Prostate gland (tissue), 2 donors: Measurements from ENCODE around the gene GPR183. TPM values are rescaled to one million over a fixed set of nuclear protein-coding genes. Genes with fewer than 3 reads are reported as not detected.

Experiments used
- DNase-seq: peaks from one replicate; pipeline ENCODE4 v3.0.0-alpha.2; 2019; ENCODE audit warnings: low spot score
- H3K27ac ChIP-seq, 2 donors: fragments of 200-600 bp; sonication (generic); 2 replicates each; pipeline ENCODE4 v1.5.1; 2017 to 2019
- H3K27me3 ChIP-seq: fragments of 200-600 bp; sonication (generic); replicated peaks from 2 replicates; pipeline ENCODE4 v1.5.1; 2019; ENCODE audit not compliant: insufficient read depth
- H3K36me3 ChIP-seq, 2 donors: fragments of 200-600 bp; sonication (generic); 1 replicate in 1 of 2; 2 replicates in 1 of 2; pipeline versions ENCODE4 v1.5.1 to v1.8.1; 2017 to 2019
- H3K4me1 ChIP-seq: fragments of 200-600 bp; sonication (generic); replicated peaks from 2 replicates; pipeline ENCODE4 v1.5.1; 2019
- H3K4me3 ChIP-seq, 2 donors: fragments of 200-600 bp; sonication (generic); 2 replicates each; pipeline ENCODE4 v1.5.1; 2017 to 2019
- H3K9me3 ChIP-seq: fragments of 200-600 bp; sonication (generic); 2 replicates; pipeline ENCODE4 v1.5.1; 2017
- CTCF ChIP-seq, 4 experiments: fragments of 200-600 bp in 2 of 4; fragments of 450-650 bp in 2 of 4; sonication (generic) in 2 of 4; IDR thresholded peaks; 1 replicate in 3 of 4; 2 replicates in 1 of 4; pipeline ENCODE4 v1.5.1; 2016 to 2019; ENCODE audit warnings: antibody characterized with exemption in 4 of 4, mild to moderate bottlenecking in 2 of 4, moderate library complexity in 2 of 4
- POLR2A ChIP-seq: fragments of 450-650 bp; IDR thresholded peaks from one replicate; pipeline ENCODE4 v1.6.1; 2016; ENCODE audit warnings: antibody characterized with exemption, mild to moderate bottlenecking
- POLR2AphosphoS5 ChIP-seq: sonication (generic); formaldehyde crosslinking; IDR thresholded peaks from one replicate; pipeline ENCODE4 v1.6.1; 2017; ENCODE audit warnings: antibody characterized with exemption
- WGBS: methylation state at CpG from one replicate; pipeline ENCODE4 v1.1.5; 2018; 5-methylcytosine and 5-hydroxymethylcytosine counted together
- intact Hi-C: fragments of 100-400 bp; cut with DNase I; formaldehyde crosslinking; loops from one replicate; pipeline ENCODE4 v1.14.2; 2022
- total RNA-seq, 2 donors: library from RNA; depleted of rRNA; stranded (reverse); fragments of >200 nt; gene quantifications; one replicate each; pipeline ENCODE4 v1.1.0, GENCODE V29; 2016

Gene GPR183
- total RNA-seq, 2 donors from 2014 or later: 2.6 to 3.8 TPM

DNA sequence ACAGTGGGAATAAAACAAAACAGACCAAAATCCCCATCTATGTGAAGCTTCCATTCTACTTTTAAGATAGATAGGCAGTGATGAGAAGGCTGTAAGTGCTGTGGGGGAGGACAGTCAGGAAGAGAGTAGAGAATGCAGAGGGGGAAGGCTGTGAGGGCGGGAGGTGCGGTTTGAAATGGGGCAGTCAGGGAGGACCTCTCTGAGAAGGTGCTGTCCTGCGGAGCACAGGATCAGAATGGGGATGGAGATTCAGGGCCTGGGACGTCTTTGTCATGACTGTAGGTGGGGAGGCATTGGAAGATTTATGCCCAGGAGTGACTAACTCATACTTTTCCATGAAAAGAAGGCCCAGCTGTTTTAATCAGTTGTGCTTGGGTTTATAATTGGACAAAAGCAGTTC, 3.9 kb upstream of the GPR183 start:
- Histone ChIP-seq H3K27ac (no peak overlapping the region), H3K36me3 (no peaks in the 10 kb centered on the region), H3K9me3 (no peaks in the 10 kb centered on the region), H3K27me3 (no peaks in the 10 kb centered on the region), H3K4me1 (no peaks in the 10 kb centered on the region), H3K4me3 (no peak overlapping the region)
- no peak for TF ChIP-seq POLR2A
- TF ChIP-seq CTCF (IDR thresholded peaks at IDR 0.05): no peak
- TF ChIP-seq POLR2AphosphoS5: no peak
- DNase-seq: no peak
- intact Hi-C loops: no loop called here
- WGBS: 88% methylated on average over 4 of the region's 4 CpGs

DNA sequence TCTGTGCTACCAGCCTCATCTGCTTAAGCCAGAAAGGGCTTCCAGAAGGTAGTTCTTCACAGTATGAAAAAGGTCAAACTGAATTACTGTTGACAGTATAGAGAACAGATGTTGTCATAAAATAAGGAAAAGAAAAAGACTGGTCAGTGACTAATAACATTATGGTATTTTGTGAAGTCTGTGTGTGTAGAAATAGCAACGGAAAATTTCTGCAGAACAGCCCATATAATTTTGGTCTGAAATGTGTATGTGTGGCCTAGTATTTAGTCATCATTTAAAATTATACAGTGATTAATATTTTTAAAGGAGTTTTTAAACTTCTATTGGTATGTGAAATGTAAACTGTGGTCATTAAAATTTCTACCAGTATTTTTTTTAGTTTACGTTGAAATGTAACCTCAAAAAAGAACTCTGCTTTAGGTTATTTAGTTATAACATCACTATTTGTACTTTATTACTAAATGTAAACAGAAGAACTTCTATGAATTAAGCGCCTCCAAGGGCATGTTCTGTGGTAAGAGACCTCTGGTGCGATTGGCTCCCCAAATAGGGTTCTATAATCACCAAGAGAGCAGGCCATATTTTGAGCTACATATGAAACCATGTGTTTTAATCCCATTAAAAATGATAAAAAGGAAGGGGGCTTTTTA, 3.3 kb upstream of the GPR183 start:
- intact Hi-C loops: no loop called here
- TF ChIP-seq CTCF (IDR thresholded peaks at IDR 0.05) (no peak), POLR2AphosphoS5 (no peak), POLR2A (no peak)
- 81% methylated on average over 4 of the region's 4 CpGs for WGBS
- Histone ChIP-seq H3K4me3 (no peak overlapping the region), H3K27ac (no peak overlapping the region), H3K27me3 (no peaks in the 10 kb centered on the region), H3K4me1 (no peaks in the 10 kb centered on the region), H3K9me3 (no peaks in the 10 kb centered on the region), H3K36me3 (no peaks in the 10 kb centered on the region)
- no peak for DNase-seq

- H3K4me1 ChIP-seq: no peaks in the 10 kb centered on the region
- H3K36me3 ChIP-seq: no peaks in the 10 kb centered on the region
- WGBS: 80% methylated on average over 3 of the region's 3 CpGs
- H3K27me3 ChIP-seq: no peaks in the 10 kb centered on the region
- DNase-seq: no peak
- no peaks in the 10 kb centered on the region for H3K9me3 ChIP-seq
- intact Hi-C loops: no loop called here
- no peak for TF ChIP-seq POLR2A
- no peak for TF ChIP-seq CTCF (IDR thresholded peaks at IDR 0.05)
- TF ChIP-seq POLR2AphosphoS5: no peak
- H3K4me3 ChIP-seq: no peak overlapping the region
- no peak overlapping the region for H3K27ac ChIP-seq
These were observed 1.4 kb upstream of the GPR183 start for GRCh38 chr13:99308471-99309087.

GRCh38 chr13:99307648-99308339, 595 bp upstream of the GPR183 start:
- TF ChIP-seq CTCF (IDR thresholded peaks at IDR 0.05): no peak
- TF ChIP-seq POLR2AphosphoS5: no peak
- TF ChIP-seq POLR2A: no peak
- H3K27me3 ChIP-seq: no peaks in the 10 kb centered on the region
- no peaks in the 10 kb centered on the region for H3K9me3 ChIP-seq
- no peak overlapping the region for H3K4me3 ChIP-seq
- H3K4me1 ChIP-seq: no peaks in the 10 kb centered on the region
- intact Hi-C loops: no loop called here
- no peak overlapping the region for H3K27ac ChIP-seq
- H3K36me3 ChIP-seq: no peaks in the 10 kb centered on the region
- DNase-seq: no peak
- WGBS: 56% methylated on average over 6 of the region's 6 CpGs
